K562 (cell line): ENCODE measurements around the gene USP49. TPM values are rescaled to one million over a fixed set of nuclear protein-coding genes. Genes with fewer than 3 reads are reported as not detected.

Experiments used
- ARID2 ChIP-seq: fragments of 450-650 bp; IDR thresholded peaks from 2 replicates; pipeline ENCODE4 v1.6.1; 2017; ENCODE audit warnings: antibody characterized with exemption, mild to moderate bottlenecking
- ARID3B ChIP-seq: fragments of 250-450 bp; sonication (Bioruptor Pico); IDR thresholded peaks from 2 replicates; pipeline ENCODE4 v1.4.0; 2020; ENCODE audit warnings: borderline replicate concordance
- CAMTA2 ChIP-seq: fragments of 250-450 bp; sonication (Bioruptor Pico); conservative IDR thresholded peaks from 2 replicates; pipeline ENCODE4 v1.5.1; 2022
- ERF ChIP-seq: fragments of 450-650 bp; formaldehyde crosslinking; IDR thresholded peaks from 2 replicates; pipeline ENCODE4 v1.4.0; 2020; ENCODE audit warnings: mild to moderate bottlenecking, mixed read lengths
- GATA2 ChIP-seq: sonication (generic); formaldehyde crosslinking; IDR thresholded peaks from 2 replicates; pipeline ENCODE4 v1.4.0; 2020; ENCODE audit warnings: mild to moderate bottlenecking, missing genetic modification reagents
- IRF2 ChIP-seq: sonication (generic); formaldehyde crosslinking; IDR thresholded peaks from 2 replicates; pipeline ENCODE4 v1.8.1; 2022; ENCODE audit warnings: mild to moderate bottlenecking, missing genetic modification reagents
- JUND ChIP-seq, 2 experiments: IDR thresholded peaks; 2 replicates in 1 of 2; 3 replicates in 1 of 2; pipeline ENCODE4 v1.6.1; 2011; ENCODE audit warnings: borderline replicate concordance in 2 of 2, low read depth in 2 of 2, low read length in 2 of 2, improper control_type of control experiment in 1 of 2, missing biosample characterization in 1 of 2, missing genetic modification characterization in 1 of 2, missing genetic modification reagents in 1 of 2
- MECOM ChIP-seq: fragments of 250-450 bp; sonication (Bioruptor Pico); IDR thresholded peaks from 2 replicates; pipeline ENCODE4 v1.8.0; 2022; ENCODE audit warnings: inconsistent platforms
- MNT ChIP-seq, 2 experiments: fragments of 450-650 bp; conservative IDR thresholded peaks; 2 replicates each; pipeline ENCODE4 v1.6.1; 2017; ENCODE audit warnings: mild to moderate bottlenecking in 2 of 2, moderate library complexity in 2 of 2
- NCOA4 ChIP-seq: fragments of 450-650 bp; IDR thresholded peaks from 2 replicates; pipeline ENCODE4 v1.6.1; 2018; ENCODE audit warnings: mild to moderate bottlenecking; ENCODE audit not compliant: partially characterized antibody
- NELFE ChIP-seq: IDR thresholded peaks from 2 replicates; pipeline ENCODE4 v1.6.1; 2011; ENCODE audit warnings: mild to moderate bottlenecking; ENCODE audit not compliant: insufficient read depth, insufficient read length
- NEUROD1 ChIP-seq: fragments of 150-350 bp; IDR thresholded peaks from 2 replicates; pipeline ENCODE4 v1.6.1; 2014; ENCODE audit warnings: borderline replicate concordance, low read length, low read depth; ENCODE audit not compliant: partially characterized antibody
- NR3C1 ChIP-seq: sonication (generic); formaldehyde crosslinking; IDR thresholded peaks from 2 replicates; pipeline ENCODE4 v1.8.1; 2022; ENCODE audit warnings: missing genetic modification reagents
- RBM17 ChIP-seq: fragments of 200-400 bp; formaldehyde crosslinking; IDR thresholded peaks from 2 replicates; pipeline ENCODE4 v1.6.1; 2017; ENCODE audit warnings: low read depth, mild to moderate bottlenecking, low read length, borderline replicate concordance
- RBM25 ChIP-seq: fragments of 200-400 bp; formaldehyde crosslinking; IDR thresholded peaks from 2 replicates; pipeline ENCODE4 v1.6.1; 2018; ENCODE audit warnings: low read length, low read depth, moderate library complexity; ENCODE audit not compliant: severe bottlenecking
- SMAD4 ChIP-seq: fragments of 250-450 bp; sonication (Bioruptor Pico); conservative IDR thresholded peaks from 2 replicates; pipeline ENCODE4 v1.8.0; 2021; ENCODE audit warnings: inconsistent platforms, mild to moderate bottlenecking, moderate library complexity
- SMARCB1 ChIP-seq: IDR thresholded peaks from 2 replicates; pipeline ENCODE4 v1.6.1; 2011; ENCODE audit warnings: improper control_type of control experiment, low read depth; ENCODE audit not compliant: insufficient read length
- SRSF1 ChIP-seq: fragments of 200-400 bp; formaldehyde crosslinking; IDR thresholded peaks from 2 replicates; pipeline ENCODE4 v1.6.1; 2017; ENCODE audit warnings: mild to moderate bottlenecking, low read depth, low read length, moderate library complexity
- STAT5A ChIP-seq: IDR thresholded peaks from 2 replicates; pipeline ENCODE4 v1.6.1; 2012; ENCODE audit warnings: low read length, inconsistent platforms, borderline replicate concordance
- TAL1 ChIP-seq: fragments of 450-650 bp; IDR thresholded peaks from 2 replicates; pipeline ENCODE4 v1.6.1; 2016; ENCODE audit warnings: mild to moderate bottlenecking
- TFAM ChIP-seq: fragments of 250-450 bp; sonication (Bioruptor Pico); conservative IDR thresholded peaks from 2 replicates; pipeline ENCODE4 v1.5.0; 2021; ENCODE audit warnings: mild to moderate bottlenecking, moderate library complexity
- THRAP3 ChIP-seq: fragments of 450-650 bp; IDR thresholded peaks from 2 replicates; pipeline ENCODE4 v1.6.1; 2016; ENCODE audit warnings: mild to moderate bottlenecking, inconsistent platforms, borderline replicate concordance
- ZNF561 ChIP-seq: fragments of 450-650 bp; formaldehyde crosslinking; conservative IDR thresholded peaks from 2 replicates; pipeline ENCODE4 v1.4.0; 2020; ENCODE audit warnings: mild to moderate bottlenecking, moderate library complexity
- ZNF583 ChIP-seq: fragments of 250-450 bp; sonication (Bioruptor Pico); IDR thresholded peaks from 2 replicates; pipeline ENCODE4 v1.4.0; 2020
- ZNF707 ChIP-seq: fragments of 250-450 bp; sonication (Bioruptor Pico); conservative IDR thresholded peaks from 2 replicates; pipeline ENCODE4 v1.8.0; 2022; ENCODE audit warnings: inconsistent platforms, mild to moderate bottlenecking, moderate library complexity
- polyA plus RNA-seq, 8 experiments: library from polyadenylated mRNA; depleted of rRNA in 4 of 8; stranded (reverse) in 5 of 8; unstranded in 3 of 8; fragments of >200 nt; fragmentation: Nextera tagmentation in 2 of 8; fragmentation: Illumina TruSeq in 1 of 8; extraction: Ambion mirVana in 2 of 8; extraction: Trizol in 1 of 8; gene quantifications; 2 replicates each; pipeline versions ENCODE4 v1.2.1 to v1.2.3, GENCODE V29; 2011 to 2014; ENCODE audit warnings: inconsistent platforms in 1 of 8, missing spikeins in 1 of 8
- total RNA-seq, 7 experiments: library from RNA; depleted of rRNA in 6 of 7; stranded (reverse); fragments of >200 nt in 6 of 7; fragmentation: Illumina TruSeq in 2 of 7; extraction: Trizol in 2 of 7; gene quantifications; 2 replicates each; pipeline versions ENCODE4 v1.2.1 to v1.2.3, GENCODE V29; 2011 to 2021; ENCODE audit warnings: low replicate concordance in 1 of 7
- TF ChIP-seq, protein P1 (sequence below): sonication (generic); IDR thresholded peaks from 2 replicates; pipeline ENCODE4 v1.6.1; 2016

The USP49 gene
- total and polyA plus RNA-seq, 9 of the 15 experiments (the other 6 are each of a cell fraction or from before 2014, with no cell fraction given): 1.0 to 9.9 (median 6.5) TPM

DNA sequence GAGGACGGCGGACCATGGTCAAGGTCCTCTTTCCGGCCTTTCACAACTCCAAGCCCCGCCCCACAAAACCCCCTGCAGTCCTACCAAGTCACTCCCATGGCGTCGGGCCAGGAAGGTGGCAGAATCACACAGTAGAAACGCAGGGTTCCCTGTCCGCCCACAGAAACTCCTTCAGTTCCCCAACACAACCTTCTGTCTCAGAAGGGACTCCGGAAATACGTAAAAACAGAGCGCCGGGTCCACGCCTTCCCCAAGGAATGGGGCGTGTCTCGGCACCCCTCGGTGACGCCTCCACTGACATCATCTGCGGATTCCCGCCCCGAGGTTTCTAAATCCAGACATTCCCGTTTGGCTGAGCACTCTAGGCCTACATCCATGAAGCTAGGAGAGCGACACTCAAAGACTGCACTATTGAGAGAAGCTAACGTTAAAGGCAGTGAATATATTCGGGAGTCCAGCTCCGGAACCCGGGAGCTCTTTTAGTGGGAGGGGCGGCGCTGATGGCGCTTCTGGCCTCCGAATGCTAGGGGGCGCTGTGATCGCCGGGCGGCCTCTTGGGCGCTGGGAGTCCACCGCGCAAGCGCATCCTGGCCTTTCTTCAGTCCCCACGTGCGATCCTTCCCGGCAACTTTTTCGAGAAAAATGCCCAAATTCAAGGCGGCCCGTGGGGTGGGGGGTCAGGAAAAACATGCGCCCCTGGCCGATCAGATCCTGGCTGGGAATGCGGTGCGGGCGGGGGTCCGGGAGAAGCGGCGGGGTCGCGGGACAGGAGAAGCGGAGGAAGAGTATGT, 25.9 kb upstream of the USP49 start, which contains the start of the genes BYSL and MED20 (continued):
- TF ChIP-seq JUND (IDR thresholded peaks at IDR 0.05; ENCODE audit: borderline replicate concordance, low read depth, low read length): peak; percentile 90
- peak; percentile 91; the same call in 2 of the 3 replicates for TF ChIP-seq JUND (tag; IDR thresholded peaks at IDR 0.05; ENCODE audit: borderline replicate concordance, low read depth, low read length)
- TF ChIP-seq ERF (CRISPR knock-in tag): no peak
- TF ChIP-seq MNT (conservative IDR thresholded peaks at IDR 0.05): peak; percentile 98 to 99
- TF ChIP-seq ZNF561: no peak
- TF ChIP-seq SMARCB1: no peak
- no peak for TF ChIP-seq ARID3B (CRISPR knock-in tag)
- TF ChIP-seq ARID2: no peak
- TF ChIP-seq RBM25: no peak
- no peak for TF ChIP-seq RBM17
- no peak for TF ChIP-seq CAMTA2 (CRISPR knock-in tag)
- TF ChIP-seq STAT5A: no peak
- TF ChIP-seq ZNF583 (CRISPR knock-in tag): no peak
- TF ChIP-seq NCOA4: no peak
- TF ChIP-seq NR3C1 (CRISPR knock-in tag): no peak
- TF ChIP-seq, protein P1, sequence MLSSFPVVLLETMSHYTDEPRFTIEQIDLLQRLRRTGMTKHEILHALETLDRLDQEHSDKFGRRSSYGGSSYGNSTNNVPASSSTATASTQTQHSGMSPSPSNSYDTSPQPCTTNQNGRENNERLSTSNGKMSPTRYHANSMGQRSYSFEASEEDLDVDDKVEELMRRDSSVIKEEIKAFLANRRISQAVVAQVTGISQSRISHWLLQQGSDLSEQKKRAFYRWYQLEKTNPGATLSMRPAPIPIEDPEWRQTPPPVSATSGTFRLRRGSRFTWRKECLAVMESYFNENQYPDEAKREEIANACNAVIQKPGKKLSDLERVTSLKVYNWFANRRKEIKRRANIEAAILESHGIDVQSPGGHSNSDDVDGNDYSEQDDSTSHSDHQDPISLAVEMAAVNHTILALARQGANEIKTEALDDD: no peak
- TF ChIP-seq TFAM (CRISPR knock-in tag): no peak
- peak; percentile 73; the same call in 1 of the 2 replicates for TF ChIP-seq SMAD4 (CRISPR knock-in tag)
- TF ChIP-seq IRF2 (CRISPR knock-in tag): no peak
- TF ChIP-seq GATA2 (CRISPR knock-in tag): 0 out of 2 replicates have a peak, but pooled peaks have one; percentile 9
- 0 out of 2 replicates have a peak, but pooled peaks have one; percentile 25 for TF ChIP-seq MECOM (CRISPR knock-in tag)
- no peak for TF ChIP-seq THRAP3
- no peak for TF ChIP-seq TAL1
- TF ChIP-seq NELFE: no peak
- peak; percentile 87; the same call in 1 of the 2 replicates for TF ChIP-seq SRSF1
- TF ChIP-seq NEUROD1: peak; percentile 17
- no peak for TF ChIP-seq ZNF707 (CRISPR knock-in tag)
